Endothelial cell of umbilical vein (primary cell): ENCODE results near the gene PTCH1. TPM values are rescaled to one million over a fixed set of nuclear protein-coding genes. Genes with fewer than 3 reads are reported as not detected.

Experiments used
- BruUV-seq: library from RNA; stranded (reverse); fragments of 400-500 nt; replicated peaks from 2 replicates; lab custom pipeline; 2021; lab: Mats Ljungman, UMichigan
- CTCF ChIA-PET: fragments of 300-600, 350-600 bp; sonication (Branson Sonifier 250); formaldehyde crosslinking; loops from one replicate; lab custom pipeline; 2021; ENCODE audit warnings: antibody characterized with exemption, inconsistent platforms; lab: Charles Lee
- POLR2A ChIA-PET: fragments of 300-600, 350-600 bp; sonication (Branson Sonifier 250); formaldehyde crosslinking; loops from one replicate; lab custom pipeline; 2021; ENCODE audit warnings: antibody characterized with exemption, inconsistent platforms; lab: Charles Lee
- DNase-seq: peaks from one replicate; pipeline ENCODE4 v3.0.0-alpha.2; 2011; ENCODE audit warnings: low read depth, low spot score
- FAIRE-seq: peaks from 2 replicates; lab custom pipeline; 2011; peaks lifted over from hg19 to GRCh38; lab: Jason Lieb, UNC
- H2AFZ ChIP-seq: 2 replicates; pipeline ENCODE4 v1.6.0; 2012; ENCODE audit warnings: low read depth, low read length, control low read depth, inconsistent platforms
- H3K27ac ChIP-seq: 2 replicates; pipeline ENCODE4 v1.5.1; 2011; ENCODE audit warnings: low read depth, mild to moderate bottlenecking, control low read depth, low read length, moderate library complexity; ENCODE audit not compliant: insufficient read depth
- H3K27me3 ChIP-seq, 2 experiments: 2 replicates each; pipeline versions ENCODE4 v1.6.0 to v1.6.1; 2011; ENCODE audit warnings: low read length in 2 of 2, mixed read lengths in 1 of 2; ENCODE audit not compliant: control insufficient read depth in 2 of 2, insufficient read depth in 2 of 2
- H3K36me3 ChIP-seq, 2 experiments: 2 replicates in 1 of 2; 3 replicates in 1 of 2; pipeline ENCODE4 v1.5.1; 2011; ENCODE audit warnings: low read length in 2 of 2, mild to moderate bottlenecking in 1 of 2, moderate library complexity in 1 of 2; ENCODE audit not compliant: control insufficient read depth in 2 of 2, insufficient read depth in 2 of 2; ENCODE audit errors: extremely low read depth in 1 of 2
- H3K4me1 ChIP-seq: 3 replicates; pipeline ENCODE4 v1.5.1; 2011; ENCODE audit warnings: mild to moderate bottlenecking, low read length; ENCODE audit not compliant: control insufficient read depth, insufficient read depth; ENCODE audit errors: extremely low read depth
- H3K4me2 ChIP-seq: 2 replicates; pipeline ENCODE4 v1.6.1; 2011; ENCODE audit warnings: low read length, control low read depth, mixed read lengths; ENCODE audit not compliant: insufficient read depth
- H3K4me3 ChIP-seq, 3 experiments: fragments of 200-600 bp in 1 of 3; sonication (generic), shearing (Covaris generic) in 1 of 3; replicated peaks in 1 of 3; 2 replicates each; pipeline ENCODE4 v1.5.1; 2011 to 2016; ENCODE audit warnings: control low read depth in 3 of 3, low read length in 3 of 3, mild to moderate bottlenecking in 2 of 3, inconsistent platforms in 1 of 3, low read depth in 1 of 3, moderate library complexity in 1 of 3; ENCODE audit not compliant: insufficient read depth in 1 of 3
- H3K79me2 ChIP-seq: 2 replicates; pipeline ENCODE4 v1.6.0; 2012; ENCODE audit warnings: low read length, inconsistent platforms; ENCODE audit not compliant: control insufficient read depth, insufficient read depth
- H3K9ac ChIP-seq: replicated peaks from 2 replicates; pipeline ENCODE3; 2011; ENCODE audit warnings: low read length, control low read depth; ENCODE audit not compliant: insufficient read depth; ENCODE audit errors: extremely low read depth
- H3K9me1 ChIP-seq: replicated peaks from 3 replicates; pipeline ENCODE4 v1.6.0; 2011; ENCODE audit warnings: mild to moderate bottlenecking, low read length; ENCODE audit not compliant: control insufficient read depth, insufficient read depth; ENCODE audit errors: extremely low read depth
- H3K9me3 ChIP-seq: replicated peaks from 2 replicates; pipeline ENCODE4 v1.5.1; 2012; ENCODE audit warnings: low read length, inconsistent platforms; ENCODE audit not compliant: control insufficient read depth, insufficient read depth
- H4K20me1 ChIP-seq: replicated peaks from 2 replicates; pipeline ENCODE3; 2011; ENCODE audit warnings: mild to moderate bottlenecking, low read length; ENCODE audit not compliant: control insufficient read depth, insufficient read depth; ENCODE audit errors: extremely low read depth
- EZH2 ChIP-seq: IDR thresholded peaks from 2 replicates; pipeline ENCODE4 v1.6.1; 2012; ENCODE audit warnings: borderline replicate concordance, low read depth, mild to moderate bottlenecking, moderate library complexity, low read length, inconsistent platforms; ENCODE audit not compliant: severe bottlenecking
- FOS ChIP-seq: IDR thresholded peaks from 2 replicates; pipeline ENCODE4 v1.6.1; 2011; ENCODE audit warnings: mild to moderate bottlenecking, low read length, moderate library complexity, borderline replicate concordance; ENCODE audit not compliant: insufficient read depth
- GATA2 ChIP-seq: IDR thresholded peaks from 2 replicates; pipeline ENCODE4 v1.7.0; 2011; ENCODE audit warnings: low read depth, mild to moderate bottlenecking, moderate library complexity, mixed read lengths, low read length; ENCODE audit not compliant: insufficient read length, insufficient read depth
- JUN ChIP-seq: IDR thresholded peaks from 2 replicates; pipeline ENCODE4 v1.6.1; 2011; ENCODE audit warnings: borderline replicate concordance, low read depth; ENCODE audit not compliant: insufficient read length, insufficient read depth
- MAX ChIP-seq: IDR thresholded peaks from 2 replicates; pipeline ENCODE4 v1.6.1; 2011; ENCODE audit not compliant: insufficient read depth, insufficient read length
- MYC ChIP-seq: IDR thresholded peaks from one replicate; pipeline ENCODE4 v1.6.1; 2011; ENCODE audit warnings: mild to moderate bottlenecking, low read depth, low read length
- POLR2A ChIP-seq: IDR thresholded peaks from 2 replicates; pipeline ENCODE4 v1.6.1; 2012; ENCODE audit warnings: low read depth, mild to moderate bottlenecking, control low read depth, low read length
- POLR2AphosphoS5 ChIP-seq: IDR thresholded peaks from 2 replicates; pipeline ENCODE4 v1.6.1; 2012; ENCODE audit warnings: low read depth, mild to moderate bottlenecking, control low read depth, low read length, moderate library complexity; ENCODE audit not compliant: insufficient read depth
- dilution Hi-C: fragments of 300-500 bp; cut with MboI; formaldehyde crosslinking; loops from one replicate; pipeline ENCODE4 v1.15.0; 2019; ENCODE audit warnings: low sequenced_read_pairs; ENCODE audit not compliant: extremely low pct_ligation_motif_present
- intact Hi-C: fragments of 100-400 bp; cut with micrococcal nuclease; formaldehyde crosslinking; loops from one replicate; pipeline ENCODE4 v1.10.0; 2022
- polyA plus RNA-seq, 4 experiments: library from polyadenylated mRNA; depleted of rRNA in 3 of 4; stranded (reverse) in 3 of 4; unstranded in 1 of 4; fragments of >200 nt; gene quantifications; 2 replicates each; pipeline versions ENCODE4 v1.2.1 to v1.2.3, GENCODE V29; 2011 to 2012; ENCODE audit warnings: missing spikeins in 1 of 4
- total RNA-seq: library from RNA; stranded (reverse); gene quantifications from 2 replicates; pipeline ENCODE4 v1.2.3, GENCODE V29; 2021
- TF ChIP-seq, protein P1 (sequence below), 2 donors: IDR thresholded peaks; 1 replicate in 1 of 2; 2 replicates in 1 of 2; pipeline ENCODE4 v1.5.1; 2011; ENCODE audit warnings: low read length in 2 of 2, mild to moderate bottlenecking in 2 of 2, moderate library complexity in 2 of 2, control low read depth in 1 of 2, inconsistent platforms in 1 of 2, low read depth in 1 of 2; ENCODE audit not compliant: insufficient read depth in 1 of 2; ENCODE audit errors: extremely low read depth in 1 of 2

PTCH1 gene
- total and polyA plus RNA-seq, 2 donors (not counting 3 experiments of a cell fraction or from before 2014, with no cell fraction given) = 3.9 to 12.1 TPM

DNA sequence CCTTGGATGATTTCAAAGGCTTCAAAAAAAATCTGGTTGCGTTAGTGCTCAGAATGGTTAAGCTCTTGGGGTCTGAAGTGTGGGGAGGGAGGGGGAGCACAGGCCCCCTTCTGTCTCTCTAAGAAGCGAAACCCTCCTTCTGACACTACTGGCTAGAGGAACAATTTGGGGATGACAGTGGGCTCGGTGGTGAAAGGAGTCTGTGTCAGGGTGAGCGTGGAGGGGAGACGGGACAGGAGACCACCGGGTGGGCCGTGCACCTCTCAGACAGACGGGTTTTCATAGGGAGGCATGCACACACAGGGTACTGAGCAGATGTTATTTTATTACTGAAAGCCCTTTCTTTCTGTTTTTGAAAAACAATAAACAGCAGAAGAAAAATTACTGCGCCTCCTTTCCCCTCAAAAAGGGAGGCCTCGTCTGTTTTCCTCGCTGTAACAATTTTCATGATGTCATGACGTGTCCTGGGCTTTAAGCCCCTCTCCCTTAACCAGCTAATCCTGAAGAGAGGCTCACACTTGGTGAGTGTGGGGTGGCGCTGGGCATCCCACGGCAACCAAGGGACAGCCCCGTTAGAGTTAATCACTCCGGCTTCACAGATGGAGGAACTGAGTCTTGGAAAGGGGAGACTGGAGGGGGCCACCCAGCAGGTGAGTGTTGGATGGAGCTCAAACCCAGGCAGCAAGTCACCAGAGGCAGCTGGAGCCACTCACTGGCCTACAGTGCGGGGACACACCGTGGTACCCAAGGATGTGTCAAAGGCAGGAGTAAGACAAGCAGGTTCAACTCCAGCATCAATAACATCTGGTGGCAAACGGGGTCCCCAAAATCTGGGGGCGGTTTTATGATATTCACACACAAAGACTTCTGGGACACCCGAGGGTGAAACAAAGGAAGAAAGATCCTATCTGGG lies 53.4 kb downstream of the PTCH1 start:
- no peak for FAIRE-seq
- Histone ChIP-seq H3K9ac (peak overlapping the region; percentile 31), H3K4me1 (peaks cover 9% of the 10 kb centered on the region)

More for the DNA sequence above, 53.4 kb downstream of the PTCH1 start:
- no peaks in the 10 kb centered on the region for H3K9me1 ChIP-seq
- no peaks in the 10 kb centered on the region for H3K79me2 ChIP-seq
- ChIA-PET CTCF (interaction anchor here (0.7 to 1.4 kb wide), 7 partner anchors 13 to 782 kb away, joined by 3 to 10 read pairs (median 4); no protein-coding TSS in a partner anchor), POLR2A (interaction anchor here (0.6 to 0.7 kb wide), 2 partner anchors 18 to 746 kb away, joined by 3 read pairs; no protein-coding TSS in a partner anchor)
- no peaks in the 10 kb centered on the region for H3K27me3 ChIP-seq
- intact Hi-C loops = loop anchor here (2.0 kb wide), 1 partner anchor 37 kb away; no protein-coding TSS in a partner anchor
- TF ChIP-seq JUN (no peak), MAX (no peak), EZH2 (no peak), POLR2AphosphoS5 (no peak), GATA2 (no peak), POLR2A (no peak), FOS (no peak), MYC (no peak)
- TF ChIP-seq, protein P1, sequence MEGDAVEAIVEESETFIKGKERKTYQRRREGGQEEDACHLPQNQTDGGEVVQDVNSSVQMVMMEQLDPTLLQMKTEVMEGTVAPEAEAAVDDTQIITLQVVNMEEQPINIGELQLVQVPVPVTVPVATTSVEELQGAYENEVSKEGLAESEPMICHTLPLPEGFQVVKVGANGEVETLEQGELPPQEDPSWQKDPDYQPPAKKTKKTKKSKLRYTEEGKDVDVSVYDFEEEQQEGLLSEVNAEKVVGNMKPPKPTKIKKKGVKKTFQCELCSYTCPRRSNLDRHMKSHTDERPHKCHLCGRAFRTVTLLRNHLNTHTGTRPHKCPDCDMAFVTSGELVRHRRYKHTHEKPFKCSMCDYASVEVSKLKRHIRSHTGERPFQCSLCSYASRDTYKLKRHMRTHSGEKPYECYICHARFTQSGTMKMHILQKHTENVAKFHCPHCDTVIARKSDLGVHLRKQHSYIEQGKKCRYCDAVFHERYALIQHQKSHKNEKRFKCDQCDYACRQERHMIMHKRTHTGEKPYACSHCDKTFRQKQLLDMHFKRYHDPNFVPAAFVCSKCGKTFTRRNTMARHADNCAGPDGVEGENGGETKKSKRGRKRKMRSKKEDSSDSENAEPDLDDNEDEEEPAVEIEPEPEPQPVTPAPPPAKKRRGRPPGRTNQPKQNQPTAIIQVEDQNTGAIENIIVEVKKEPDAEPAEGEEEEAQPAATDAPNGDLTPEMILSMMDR (IDR thresholded peaks at IDR 0.05; ENCODE audit: extremely low read depth in 1 of 2, insufficient read depth in 1 of 2, low read depth in 1 of 2, low read length in 2 of 2) = no peak
- peak overlapping the region; percentile 79 for H3K4me2 ChIP-seq
- dilution Hi-C loops = no loop called here
- no peaks in the 10 kb centered on the region for H3K9me3 ChIP-seq
- DNase-seq = no peak
- no peak overlapping the region for H3K27ac ChIP-seq
- H4K20me1 ChIP-seq = no peaks in the 10 kb centered on the region
- H3K36me3 ChIP-seq = peaks cover 0 to 5% of the 10 kb centered on the region in 2 experiments
- H3K4me3 ChIP-seq = peak overlapping the region in 1 of 3 experiments; percentile 5
- H2AFZ ChIP-seq = peak overlapping the region; percentile 18
- no TSS peak for BruUV-seq
